ENCODE results near the gene CIRBP. TPM values are rescaled to one million over a fixed set of nuclear protein-coding genes. Genes with fewer than 3 reads are reported as not detected.

The CIRBP gene
- total and polyA plus RNA-seq, 2 of the 13 experiments (the other 11 are each of a cell fraction or from before 2014, with no cell fraction given) = 133 to 140 TPM

DNA sequence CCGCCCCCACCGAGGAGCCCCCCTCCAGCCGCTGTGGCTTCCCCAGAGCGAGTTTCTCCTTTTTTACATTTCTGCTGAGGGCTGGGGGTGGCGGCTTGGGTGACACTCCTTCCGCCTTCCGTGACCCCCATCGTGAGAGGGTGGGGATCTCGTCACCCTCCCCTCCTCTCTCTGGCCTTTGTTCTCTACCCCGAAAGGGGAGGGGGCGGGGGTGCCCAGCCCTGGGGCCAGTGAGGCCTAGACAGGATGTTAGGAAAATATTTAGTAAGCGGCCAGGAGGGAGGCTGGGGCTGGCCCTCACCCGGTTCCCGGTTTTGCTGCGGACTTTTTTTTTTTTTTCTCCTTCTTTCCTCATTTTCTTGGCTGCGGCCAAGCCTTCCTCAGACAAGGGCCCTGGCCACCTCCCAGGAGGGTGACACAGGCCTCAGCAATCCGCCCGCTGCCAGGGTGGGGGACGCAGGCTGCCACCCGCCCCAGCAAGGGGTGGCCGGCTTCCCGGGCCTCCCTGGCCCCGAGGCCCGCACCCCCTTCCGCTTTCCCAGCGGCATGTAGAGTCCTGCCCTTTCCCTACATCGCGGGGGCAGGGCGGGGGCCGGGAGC, 16.8 kb upstream of the CIRBP start (continued):
- TF ChIP-seq, protein P1, sequence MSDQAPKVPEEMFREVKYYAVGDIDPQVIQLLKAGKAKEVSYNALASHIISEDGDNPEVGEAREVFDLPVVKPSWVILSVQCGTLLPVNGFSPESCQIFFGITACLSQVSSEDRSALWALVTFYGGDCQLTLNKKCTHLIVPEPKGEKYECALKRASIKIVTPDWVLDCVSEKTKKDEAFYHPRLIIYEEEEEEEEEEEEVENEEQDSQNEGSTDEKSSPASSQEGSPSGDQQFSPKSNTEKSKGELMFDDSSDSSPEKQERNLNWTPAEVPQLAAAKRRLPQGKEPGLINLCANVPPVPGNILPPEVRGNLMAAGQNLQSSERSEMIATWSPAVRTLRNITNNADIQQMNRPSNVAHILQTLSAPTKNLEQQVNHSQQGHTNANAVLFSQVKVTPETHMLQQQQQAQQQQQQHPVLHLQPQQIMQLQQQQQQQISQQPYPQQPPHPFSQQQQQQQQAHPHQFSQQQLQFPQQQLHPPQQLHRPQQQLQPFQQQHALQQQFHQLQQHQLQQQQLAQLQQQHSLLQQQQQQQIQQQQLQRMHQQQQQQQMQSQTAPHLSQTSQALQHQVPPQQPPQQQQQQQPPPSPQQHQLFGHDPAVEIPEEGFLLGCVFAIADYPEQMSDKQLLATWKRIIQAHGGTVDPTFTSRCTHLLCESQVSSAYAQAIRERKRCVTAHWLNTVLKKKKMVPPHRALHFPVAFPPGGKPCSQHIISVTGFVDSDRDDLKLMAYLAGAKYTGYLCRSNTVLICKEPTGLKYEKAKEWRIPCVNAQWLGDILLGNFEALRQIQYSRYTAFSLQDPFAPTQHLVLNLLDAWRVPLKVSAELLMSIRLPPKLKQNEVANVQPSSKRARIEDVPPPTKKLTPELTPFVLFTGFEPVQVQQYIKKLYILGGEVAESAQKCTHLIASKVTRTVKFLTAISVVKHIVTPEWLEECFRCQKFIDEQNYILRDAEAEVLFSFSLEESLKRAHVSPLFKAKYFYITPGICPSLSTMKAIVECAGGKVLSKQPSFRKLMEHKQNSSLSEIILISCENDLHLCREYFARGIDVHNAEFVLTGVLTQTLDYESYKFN (CRISPR knock-in tag; conservative IDR thresholded peaks at IDR 0.05) = peak; percentile 80
- TF ChIP-seq XRCC5 (optimal IDR thresholded peaks at IDR 0.05; ENCODE audit: low read length) = peak; percentile 33
- TF ChIP-seq ZSCAN22 (CRISPR knock-in tag; IDR thresholded peaks at IDR 0.05) = no peak
- TF ChIP-seq FOSL2 (CRISPR knock-in tag; IDR thresholded peaks at IDR 0.05) = peak; percentile 75
- TF ChIP-seq HNRNPLL (IDR thresholded peaks at IDR 0.05; ENCODE audit: low read depth, low read length, poor library complexity, severe bottlenecking) = peak; percentile 14
- TF ChIP-seq NFIB (CRISPR knock-in tag; IDR thresholded peaks at IDR 0.05; ENCODE audit: borderline replicate concordance) = no peak
- peak; percentile 41 for TF ChIP-seq POLR2G (IDR thresholded peaks at IDR 0.05; ENCODE audit: low read depth, low read length)
- TF ChIP-seq, protein P2, sequence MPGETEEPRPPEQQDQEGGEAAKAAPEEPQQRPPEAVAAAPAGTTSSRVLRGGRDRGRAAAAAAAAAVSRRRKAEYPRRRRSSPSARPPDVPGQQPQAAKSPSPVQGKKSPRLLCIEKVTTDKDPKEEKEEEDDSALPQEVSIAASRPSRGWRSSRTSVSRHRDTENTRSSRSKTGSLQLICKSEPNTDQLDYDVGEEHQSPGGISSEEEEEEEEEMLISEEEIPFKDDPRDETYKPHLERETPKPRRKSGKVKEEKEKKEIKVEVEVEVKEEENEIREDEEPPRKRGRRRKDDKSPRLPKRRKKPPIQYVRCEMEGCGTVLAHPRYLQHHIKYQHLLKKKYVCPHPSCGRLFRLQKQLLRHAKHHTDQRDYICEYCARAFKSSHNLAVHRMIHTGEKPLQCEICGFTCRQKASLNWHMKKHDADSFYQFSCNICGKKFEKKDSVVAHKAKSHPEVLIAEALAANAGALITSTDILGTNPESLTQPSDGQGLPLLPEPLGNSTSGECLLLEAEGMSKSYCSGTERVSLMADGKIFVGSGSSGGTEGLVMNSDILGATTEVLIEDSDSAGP (CRISPR knock-in tag; IDR thresholded peaks at IDR 0.05; ENCODE audit: borderline replicate concordance) = no peak
- TF ChIP-seq ELF1 (CRISPR knock-in tag; IDR thresholded peaks at IDR 0.05) = peak; percentile 65; the same call in 1 of the 2 replicates
- peak; percentile 98 for TF ChIP-seq SP5 (CRISPR knock-in tag; IDR thresholded peaks at IDR 0.05; ENCODE audit: borderline replicate concordance, low read depth)
- peak; percentile 86 for TF ChIP-seq NR2F6 (IDR thresholded peaks at IDR 0.05)
- peak; percentile 88 for TF ChIP-seq NR2F6 (CRISPR knock-in tag; IDR thresholded peaks at IDR 0.05)
- TF ChIP-seq FOXK1 (CRISPR knock-in tag; IDR thresholded peaks at IDR 0.05; ENCODE audit: borderline replicate concordance, low read depth) = no peak
- no peak for TF ChIP-seq ZFP36L1 (CRISPR knock-in tag; IDR thresholded peaks at IDR 0.05)
- TF ChIP-seq ETV5 (CRISPR knock-in tag; IDR thresholded peaks at IDR 0.05; ENCODE audit: borderline replicate concordance) = peak; percentile 88
- peak; percentile 65 for TF ChIP-seq ELF3 (CRISPR knock-in tag; IDR thresholded peaks at IDR 0.05)
- peak; percentile 43 for TF ChIP-seq RBM39 (IDR thresholded peaks at IDR 0.05; ENCODE audit: low read depth, low read length, poor library complexity, severe bottlenecking)
- peak; percentile 51; the same call in 1 of the 2 replicates for TF ChIP-seq HOXA5 (CRISPR knock-in tag; IDR thresholded peaks at IDR 0.05)
- TF ChIP-seq, protein P3, sequence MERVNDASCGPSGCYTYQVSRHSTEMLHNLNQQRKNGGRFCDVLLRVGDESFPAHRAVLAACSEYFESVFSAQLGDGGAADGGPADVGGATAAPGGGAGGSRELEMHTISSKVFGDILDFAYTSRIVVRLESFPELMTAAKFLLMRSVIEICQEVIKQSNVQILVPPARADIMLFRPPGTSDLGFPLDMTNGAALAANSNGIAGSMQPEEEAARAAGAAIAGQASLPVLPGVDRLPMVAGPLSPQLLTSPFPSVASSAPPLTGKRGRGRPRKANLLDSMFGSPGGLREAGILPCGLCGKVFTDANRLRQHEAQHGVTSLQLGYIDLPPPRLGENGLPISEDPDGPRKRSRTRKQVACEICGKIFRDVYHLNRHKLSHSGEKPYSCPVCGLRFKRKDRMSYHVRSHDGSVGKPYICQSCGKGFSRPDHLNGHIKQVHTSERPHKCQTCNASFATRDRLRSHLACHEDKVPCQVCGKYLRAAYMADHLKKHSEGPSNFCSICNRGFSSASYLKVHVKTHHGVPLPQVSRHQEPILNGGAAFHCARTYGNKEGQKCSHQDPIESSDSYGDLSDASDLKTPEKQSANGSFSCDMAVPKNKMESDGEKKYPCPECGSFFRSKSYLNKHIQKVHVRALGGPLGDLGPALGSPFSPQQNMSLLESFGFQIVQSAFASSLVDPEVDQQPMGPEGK (CRISPR knock-in tag; IDR thresholded peaks at IDR 0.05) = peak; percentile 96
- TF ChIP-seq ZNF790 (CRISPR knock-in tag; IDR thresholded peaks at IDR 0.05; ENCODE audit: borderline replicate concordance) = no peak
- peak; percentile 49; the same call in 1 of the 2 replicates for TF ChIP-seq SOX13 (IDR thresholded peaks at IDR 0.05)
- TF ChIP-seq SOX13 (CRISPR knock-in tag; conservative IDR thresholded peaks at IDR 0.05 in 1 of 2, IDR thresholded peaks at IDR 0.05 in 1 of 2) = peak in 1 of 2 experiments; percentile 91; a peak in 2 of 4 replicates
- TF ChIP-seq ESRRA (CRISPR knock-in tag; IDR thresholded peaks at IDR 0.05; ENCODE audit: low read depth) = peak; percentile 68; the same call in 1 of the 2 replicates
- 0 out of 2 replicates have a peak, but pooled peaks have one; percentile 10 for TF ChIP-seq KDM3A (CRISPR knock-in tag; IDR thresholded peaks at IDR 0.05; ENCODE audit: low read depth)

All from HepG2 (cell line).